ENCODE results near the gene LMTK3.

GRCh38 chr19:48468772-48469288 lies 42.8 kb downstream of the LMTK3 start:
- TF ChIP-seq, protein P1, sequence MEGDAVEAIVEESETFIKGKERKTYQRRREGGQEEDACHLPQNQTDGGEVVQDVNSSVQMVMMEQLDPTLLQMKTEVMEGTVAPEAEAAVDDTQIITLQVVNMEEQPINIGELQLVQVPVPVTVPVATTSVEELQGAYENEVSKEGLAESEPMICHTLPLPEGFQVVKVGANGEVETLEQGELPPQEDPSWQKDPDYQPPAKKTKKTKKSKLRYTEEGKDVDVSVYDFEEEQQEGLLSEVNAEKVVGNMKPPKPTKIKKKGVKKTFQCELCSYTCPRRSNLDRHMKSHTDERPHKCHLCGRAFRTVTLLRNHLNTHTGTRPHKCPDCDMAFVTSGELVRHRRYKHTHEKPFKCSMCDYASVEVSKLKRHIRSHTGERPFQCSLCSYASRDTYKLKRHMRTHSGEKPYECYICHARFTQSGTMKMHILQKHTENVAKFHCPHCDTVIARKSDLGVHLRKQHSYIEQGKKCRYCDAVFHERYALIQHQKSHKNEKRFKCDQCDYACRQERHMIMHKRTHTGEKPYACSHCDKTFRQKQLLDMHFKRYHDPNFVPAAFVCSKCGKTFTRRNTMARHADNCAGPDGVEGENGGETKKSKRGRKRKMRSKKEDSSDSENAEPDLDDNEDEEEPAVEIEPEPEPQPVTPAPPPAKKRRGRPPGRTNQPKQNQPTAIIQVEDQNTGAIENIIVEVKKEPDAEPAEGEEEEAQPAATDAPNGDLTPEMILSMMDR (conservative IDR thresholded peaks at IDR 0.05; ENCODE audit: low read depth in 2 of 2), result no peak
- TF ChIP-seq ETS1 (IDR thresholded peaks at IDR 0.05) (no peak), REST (IDR thresholded peaks at IDR 0.05; ENCODE audit: unreplicated experiment) (no peak), POLR2AphosphoS5 (IDR thresholded peaks at IDR 0.05; ENCODE audit: low read depth) (no peak), EZH2 (IDR thresholded peaks at IDR 0.05; ENCODE audit: low read depth, unreplicated experiment) (no peak)

Data from GM23338 (cell line).